ENCODE data around the gene GALNTL6. TPM values are rescaled to one million over a fixed set of nuclear protein-coding genes. Genes with fewer than 3 reads are reported as not detected.
A peak's percentile ranks its signal among the peaks of the same experiment; 100 is the strongest.

Gene GALNTL6
- polyA plus RNA-seq, 4 donors, result 0.30 to 0.45 (median 0.31) TPM; not detected in 1

GRCh38 chr4:172480471-172480870 lies 667.3 kb downstream of the GALNTL6 start:
- DNase-seq (no peak), FAIRE-seq (no peak)
- 74 to 81% (median 80%) methylated on average over 2 of the region's 2 CpGs for WGBS, 3 donors
- H3K9me3 ChIP-seq (ENCODE audit: control insufficient read depth in 2 of 2, insufficient read depth in 1 of 2, low read depth in 1 of 2, low read length in 1 of 2), result peaks cover 1 to 8% of the 10 kb centered on the region in 2 donors
- H3K4me3 ChIP-seq (ENCODE audit: low read depth in 1 of 3, low read length in 3 of 3), result no peak overlapping the region
- no peaks in the 10 kb centered on the region for H3K4me1 ChIP-seq (ENCODE audit: control insufficient read depth in 3 of 3, insufficient read depth in 2 of 3, low read depth in 1 of 3, low read length in 2 of 3)
- no peak overlapping the region for H3K27ac ChIP-seq (ENCODE audit: low read depth in 1 of 3, low read length in 2 of 3)
- H3K27me3 ChIP-seq (ENCODE audit: control insufficient read depth in 3 of 3, insufficient read depth in 3 of 3, low read length in 3 of 3), result no peaks in the 10 kb centered on the region
- no peaks in the 10 kb centered on the region for H3K36me3 ChIP-seq (ENCODE audit: control insufficient read depth in 3 of 3, insufficient read depth in 2 of 3, low read depth in 1 of 3, low read length in 3 of 3)

- H3K4me1 ChIP-seq (ENCODE audit: control insufficient read depth in 3 of 3, insufficient read depth in 2 of 3, low read depth in 1 of 3, low read length in 2 of 3), result no peaks in the 10 kb centered on the region
- no peak overlapping the region for H3K27ac ChIP-seq (ENCODE audit: low read depth in 1 of 3, low read length in 2 of 3)
- no peak overlapping the region for H3K4me3 ChIP-seq (ENCODE audit: low read depth in 1 of 3, low read length in 3 of 3)
- no peaks in the 10 kb centered on the region for H3K36me3 ChIP-seq (ENCODE audit: control insufficient read depth in 3 of 3, insufficient read depth in 2 of 3, low read depth in 1 of 3, low read length in 3 of 3)
- H3K9me3 ChIP-seq (ENCODE audit: control insufficient read depth in 2 of 2, insufficient read depth in 1 of 2, low read depth in 1 of 2, low read length in 1 of 2), result peaks cover 1 to 8% of the 10 kb centered on the region in 2 donors
- DNase-seq (no peak), FAIRE-seq (no peak)
- 88 to 93% (median 89%) methylated on average over 23 to 30 of the region's 30 CpGs for WGBS, 3 donors
- no peaks in the 10 kb centered on the region for H3K27me3 ChIP-seq (ENCODE audit: control insufficient read depth in 3 of 3, insufficient read depth in 3 of 3, low read length in 3 of 3)
These were observed 668.8 kb downstream of the GALNTL6 start for GRCh38 chr4:172481802-172482508.

DNA sequence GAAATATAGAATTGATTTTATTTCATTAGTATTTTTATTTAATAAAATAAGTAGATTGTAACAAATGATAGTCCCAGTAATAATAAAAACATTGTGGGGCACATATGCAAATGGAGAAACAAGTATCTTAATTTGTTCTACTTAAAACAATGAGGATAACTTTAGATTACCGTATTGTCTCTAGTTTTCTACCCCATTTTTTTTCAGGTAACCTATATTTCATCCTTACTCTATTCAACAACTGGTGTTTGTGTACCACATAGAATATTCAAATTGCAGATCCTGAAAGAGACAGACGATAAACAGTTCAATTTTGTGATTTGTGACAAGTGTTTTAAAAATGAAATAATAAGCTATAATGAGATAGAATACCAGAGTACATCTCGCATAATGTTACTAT lies 671.8 kb downstream of the GALNTL6 start:
- peaks cover 1 to 8% of the 10 kb centered on the region in 2 donors for H3K9me3 ChIP-seq (ENCODE audit: control insufficient read depth in 2 of 2, insufficient read depth in 1 of 2, low read depth in 1 of 2, low read length in 1 of 2)
- FAIRE-seq (no peak), DNase-seq (no peak)
- no peaks in the 10 kb centered on the region for H3K27me3 ChIP-seq (ENCODE audit: control insufficient read depth in 3 of 3, insufficient read depth in 3 of 3, low read length in 3 of 3)
- no peaks in the 10 kb centered on the region for H3K36me3 ChIP-seq (ENCODE audit: control insufficient read depth in 3 of 3, insufficient read depth in 2 of 3, low read depth in 1 of 3, low read length in 3 of 3)
- no peak overlapping the region for H3K4me3 ChIP-seq (ENCODE audit: low read depth in 1 of 3, low read length in 3 of 3)
- WGBS, 3 donors, result 81 to 94% (median 91%) methylated on average over 3 of the region's 3 CpGs
- no peak overlapping the region for H3K27ac ChIP-seq (ENCODE audit: low read depth in 1 of 3, low read length in 2 of 3)
- no peaks in the 10 kb centered on the region for H3K4me1 ChIP-seq (ENCODE audit: control insufficient read depth in 3 of 3, insufficient read depth in 2 of 3, low read depth in 1 of 3, low read length in 2 of 3)

- DNase-seq (no peak), FAIRE-seq (no peak)
- Histone ChIP-seq H3K9me3 (ENCODE audit: control insufficient read depth in 2 of 2, insufficient read depth in 1 of 2, low read depth in 1 of 2, low read length in 1 of 2) (peaks cover 1 to 8% of the 10 kb centered on the region in 2 donors), H3K27ac (ENCODE audit: low read depth in 1 of 3, low read length in 2 of 3) (no peak overlapping the region), H3K27me3 (ENCODE audit: control insufficient read depth in 3 of 3, insufficient read depth in 3 of 3, low read length in 3 of 3) (no peaks in the 10 kb centered on the region), H3K36me3 (ENCODE audit: control insufficient read depth in 3 of 3, insufficient read depth in 2 of 3, low read depth in 1 of 3, low read length in 3 of 3) (no peaks in the 10 kb centered on the region), H3K4me3 (ENCODE audit: low read depth in 1 of 3, low read length in 3 of 3) (no peak overlapping the region), H3K4me1 (ENCODE audit: control insufficient read depth in 3 of 3, insufficient read depth in 2 of 3, low read depth in 1 of 3, low read length in 2 of 3) (no peaks in the 10 kb centered on the region)
- WGBS, 3 donors, result 73 to 82% (median 77%) methylated on average over 2 of the region's 2 CpGs
These were observed 673.3 kb downstream of the GALNTL6 start for GRCh38 chr4:172486531-172486930.

- no peak overlapping the region for H3K4me3 ChIP-seq (ENCODE audit: low read depth in 1 of 3, low read length in 3 of 3)
- no peaks in the 10 kb centered on the region for H3K36me3 ChIP-seq (ENCODE audit: control insufficient read depth in 3 of 3, insufficient read depth in 2 of 3, low read depth in 1 of 3, low read length in 3 of 3)
- H3K9me3 ChIP-seq (ENCODE audit: control insufficient read depth in 2 of 2, insufficient read depth in 1 of 2, low read depth in 1 of 2, low read length in 1 of 2), result no peaks in the 10 kb centered on the region
- H3K27me3 ChIP-seq (ENCODE audit: control insufficient read depth in 3 of 3, insufficient read depth in 3 of 3, low read length in 3 of 3), result no peaks in the 10 kb centered on the region
- H3K27ac ChIP-seq (ENCODE audit: low read depth in 1 of 3, low read length in 2 of 3), result no peak overlapping the region
- no peak for FAIRE-seq
- no peaks in the 10 kb centered on the region for H3K4me1 ChIP-seq (ENCODE audit: control insufficient read depth in 3 of 3, insufficient read depth in 2 of 3, low read depth in 1 of 3, low read length in 2 of 3)
- no peak for DNase-seq
These were observed 676.7 kb downstream of the GALNTL6 start for GRCh38 chr4:172489861-172490260.

- no peak for FAIRE-seq
These were observed 682.6 kb downstream of the GALNTL6 start for GRCh38 chr4:172495769-172496168.

DNA sequence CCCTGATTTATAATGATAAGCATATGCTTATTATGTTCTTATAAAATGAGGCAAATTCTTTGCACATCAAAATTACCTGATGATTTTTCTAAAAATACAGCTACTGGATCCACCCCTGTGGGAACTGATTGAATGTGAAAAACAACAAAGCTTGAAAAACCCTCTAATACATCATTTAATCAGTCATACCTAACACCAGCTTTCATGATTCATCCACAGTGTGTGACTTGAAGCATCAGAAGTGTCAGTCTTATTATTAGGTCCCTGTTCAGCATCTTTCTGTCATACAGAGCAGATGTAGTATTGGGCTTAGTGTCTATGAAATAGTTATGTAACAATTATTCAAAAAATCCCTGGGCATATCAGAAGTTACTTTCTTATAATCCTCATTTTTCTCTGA lies 684.1 kb downstream of the GALNTL6 start:
- Histone ChIP-seq H3K36me3 (ENCODE audit: control insufficient read depth in 3 of 3, insufficient read depth in 2 of 3, low read depth in 1 of 3, low read length in 3 of 3) (no peaks in the 10 kb centered on the region), H3K27me3 (ENCODE audit: control insufficient read depth in 3 of 3, insufficient read depth in 3 of 3, low read length in 3 of 3) (no peaks in the 10 kb centered on the region), H3K4me3 (ENCODE audit: low read depth in 1 of 3, low read length in 3 of 3) (no peak overlapping the region), H3K9me3 (ENCODE audit: control insufficient read depth in 2 of 2, insufficient read depth in 1 of 2, low read depth in 1 of 2, low read length in 1 of 2) (no peaks in the 10 kb centered on the region), H3K27ac (ENCODE audit: low read depth in 1 of 3, low read length in 2 of 3) (no peak overlapping the region), H3K4me1 (ENCODE audit: control insufficient read depth in 3 of 3, insufficient read depth in 2 of 3, low read depth in 1 of 3, low read length in 2 of 3) (no peaks in the 10 kb centered on the region)
- FAIRE-seq (no peak), DNase-seq (no peak)

More at GRCh38 chr4:172495769-172496168, 682.6 kb downstream of the GALNTL6 start:
- no peak for DNase-seq
- Histone ChIP-seq H3K27ac (ENCODE audit: low read depth in 1 of 3, low read length in 2 of 3) (no peak overlapping the region), H3K27me3 (ENCODE audit: control insufficient read depth in 3 of 3, insufficient read depth in 3 of 3, low read length in 3 of 3) (no peaks in the 10 kb centered on the region), H3K4me1 (ENCODE audit: control insufficient read depth in 3 of 3, insufficient read depth in 2 of 3, low read depth in 1 of 3, low read length in 2 of 3) (no peaks in the 10 kb centered on the region), H3K4me3 (ENCODE audit: low read depth in 1 of 3, low read length in 3 of 3) (no peak overlapping the region), H3K9me3 (ENCODE audit: control insufficient read depth in 2 of 2, insufficient read depth in 1 of 2, low read depth in 1 of 2, low read length in 1 of 2) (no peaks in the 10 kb centered on the region), H3K36me3 (ENCODE audit: control insufficient read depth in 3 of 3, insufficient read depth in 2 of 3, low read depth in 1 of 3, low read length in 3 of 3) (no peaks in the 10 kb centered on the region)
- 34 to 63% (median 51%) methylated on average over 3 of the region's 3 CpGs for WGBS, 3 donors

DNA sequence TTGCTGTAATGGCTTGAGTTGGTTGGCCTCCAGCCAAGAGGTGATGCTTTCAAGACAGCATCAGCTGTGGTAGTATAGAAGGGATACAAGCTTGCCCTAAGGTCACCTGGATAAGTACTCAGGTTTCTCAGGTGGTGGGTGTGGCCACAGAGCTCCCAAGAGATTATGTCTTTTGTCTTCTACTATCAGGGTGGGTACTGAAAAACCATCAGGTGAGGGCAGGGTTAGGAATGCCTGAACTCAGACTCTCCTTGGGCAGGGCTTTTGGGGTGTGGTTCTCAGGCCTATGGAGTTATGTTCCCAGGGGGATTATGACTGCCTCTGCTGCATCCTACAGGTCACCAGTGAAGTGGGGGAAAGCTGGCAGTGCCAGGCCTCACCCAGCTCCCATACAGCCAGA lies 700.8 kb downstream of the GALNTL6 start:
- Histone ChIP-seq H3K9me3 (ENCODE audit: control insufficient read depth in 2 of 2, insufficient read depth in 1 of 2, low read depth in 1 of 2, low read length in 1 of 2) (no peaks in the 10 kb centered on the region), H3K36me3 (ENCODE audit: control insufficient read depth in 3 of 3, insufficient read depth in 2 of 3, low read depth in 1 of 3, low read length in 3 of 3) (no peaks in the 10 kb centered on the region), H3K4me1 (ENCODE audit: control insufficient read depth in 3 of 3, insufficient read depth in 2 of 3, low read depth in 1 of 3, low read length in 2 of 3) (no peaks in the 10 kb centered on the region), H3K4me3 (ENCODE audit: low read depth in 1 of 3, low read length in 3 of 3) (no peak overlapping the region), H3K27me3 (ENCODE audit: control insufficient read depth in 3 of 3, insufficient read depth in 3 of 3, low read length in 3 of 3) (no peaks in the 10 kb centered on the region), H3K27ac (ENCODE audit: low read depth in 1 of 3, low read length in 2 of 3) (no peak overlapping the region)
- peak in 1 of 2 donors; percentile 3 for DNase-seq
- no peak for FAIRE-seq

GRCh38 chr4:172514801-172515200 lies 701.6 kb downstream of the GALNTL6 start:
- no peaks in the 10 kb centered on the region for H3K27me3 ChIP-seq (ENCODE audit: control insufficient read depth in 3 of 3, insufficient read depth in 3 of 3, low read length in 3 of 3)
- no peak overlapping the region for H3K27ac ChIP-seq (ENCODE audit: low read depth in 1 of 3, low read length in 2 of 3)
- H3K36me3 ChIP-seq (ENCODE audit: control insufficient read depth in 3 of 3, insufficient read depth in 2 of 3, low read depth in 1 of 3, low read length in 3 of 3), result no peaks in the 10 kb centered on the region
- FAIRE-seq (no peak), DNase-seq (no peak)
- no peaks in the 10 kb centered on the region for H3K9me3 ChIP-seq (ENCODE audit: control insufficient read depth in 2 of 2, insufficient read depth in 1 of 2, low read depth in 1 of 2, low read length in 1 of 2)
- H3K4me3 ChIP-seq (ENCODE audit: low read depth in 1 of 3, low read length in 3 of 3), result no peak overlapping the region
- H3K4me1 ChIP-seq (ENCODE audit: control insufficient read depth in 3 of 3, insufficient read depth in 2 of 3, low read depth in 1 of 3, low read length in 2 of 3), result no peaks in the 10 kb centered on the region

Measured in small intestine (tissue), 7 donors.